Measurements from ENCODE around the gene EHD4.

The EHD4 gene

DNA sequence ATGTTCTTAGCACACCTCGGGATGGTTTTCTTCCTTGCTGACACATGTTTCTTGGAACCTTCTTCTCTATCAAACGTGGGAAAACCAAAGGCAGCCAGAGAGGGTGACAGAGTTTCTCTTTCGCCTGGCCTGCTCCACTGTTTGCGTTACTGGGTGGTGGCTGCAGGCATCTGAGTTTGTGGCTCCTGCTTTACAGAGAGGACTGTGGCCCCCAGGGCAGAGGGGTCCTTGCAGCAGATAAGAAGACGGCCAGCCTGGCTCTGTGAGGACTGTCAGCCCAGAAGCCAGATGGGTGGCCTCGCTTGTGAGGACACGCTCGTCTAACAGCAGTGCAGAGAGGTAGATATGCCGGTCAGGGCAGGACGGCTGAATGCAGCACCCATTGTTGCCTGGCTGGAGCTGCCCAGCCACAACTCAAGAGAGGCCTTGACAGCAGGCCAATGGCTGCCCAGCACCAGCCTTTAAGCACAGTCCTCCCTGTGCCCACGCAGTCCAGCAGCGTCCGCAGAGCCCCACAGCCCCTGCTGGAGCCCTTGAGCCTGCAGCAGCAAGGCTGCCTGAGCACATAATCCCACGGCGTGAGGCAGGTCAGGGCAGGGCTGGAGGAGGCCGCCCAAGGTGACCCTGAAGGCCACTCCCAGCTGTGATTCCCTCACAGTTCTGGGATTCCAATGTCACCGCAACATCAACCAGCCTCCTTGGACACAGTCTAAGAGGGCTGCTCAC, 63.5 kb downstream of the EHD4 start:
- no peak overlapping the region for H3K4me2 ChIP-seq (ENCODE audit: low read length)
- peaks cover 8% of the 10 kb centered on the region for H3K9me3 ChIP-seq (ENCODE audit: low read length)
- H3K27ac ChIP-seq (ENCODE audit: low read depth, low read length, poor library complexity, severe bottlenecking) = no peak overlapping the region
- H3K79me2 ChIP-seq (ENCODE audit: insufficient read depth, low read length) = no peaks in the 10 kb centered on the region
- no peak overlapping the region for H3K4me3 ChIP-seq (ENCODE audit: low read depth, low read length, poor library complexity, severe bottlenecking)
- no peaks in the 10 kb centered on the region for H3K9me2 ChIP-seq (ENCODE audit: low read depth, low read length)
- H3K27me3 ChIP-seq (ENCODE audit: insufficient read depth, low read length) = no peaks in the 10 kb centered on the region
- H3F3A ChIP-seq (ENCODE audit: insufficient read depth, low read length) = no peaks in the 10 kb centered on the region
- H3K36me3 ChIP-seq (ENCODE audit: insufficient read depth, low read length) = peaks cover 19% of the 10 kb centered on the region
- no peaks in the 10 kb centered on the region for H4K20me1 ChIP-seq (ENCODE audit: insufficient read depth, low read length)
- H3K9ac ChIP-seq (ENCODE audit: low read length) = no peak overlapping the region
- no peaks in the 10 kb centered on the region for H3K4me1 ChIP-seq (ENCODE audit: insufficient read depth, low read length, severe bottlenecking)
- H2AFZ ChIP-seq (ENCODE audit: low read length) = no peak overlapping the region
- TF ChIP-seq EZH2 (IDR thresholded peaks at IDR 0.05; ENCODE audit: borderline replicate concordance, low read length) = no peak
- TF ChIP-seq, protein P1, sequence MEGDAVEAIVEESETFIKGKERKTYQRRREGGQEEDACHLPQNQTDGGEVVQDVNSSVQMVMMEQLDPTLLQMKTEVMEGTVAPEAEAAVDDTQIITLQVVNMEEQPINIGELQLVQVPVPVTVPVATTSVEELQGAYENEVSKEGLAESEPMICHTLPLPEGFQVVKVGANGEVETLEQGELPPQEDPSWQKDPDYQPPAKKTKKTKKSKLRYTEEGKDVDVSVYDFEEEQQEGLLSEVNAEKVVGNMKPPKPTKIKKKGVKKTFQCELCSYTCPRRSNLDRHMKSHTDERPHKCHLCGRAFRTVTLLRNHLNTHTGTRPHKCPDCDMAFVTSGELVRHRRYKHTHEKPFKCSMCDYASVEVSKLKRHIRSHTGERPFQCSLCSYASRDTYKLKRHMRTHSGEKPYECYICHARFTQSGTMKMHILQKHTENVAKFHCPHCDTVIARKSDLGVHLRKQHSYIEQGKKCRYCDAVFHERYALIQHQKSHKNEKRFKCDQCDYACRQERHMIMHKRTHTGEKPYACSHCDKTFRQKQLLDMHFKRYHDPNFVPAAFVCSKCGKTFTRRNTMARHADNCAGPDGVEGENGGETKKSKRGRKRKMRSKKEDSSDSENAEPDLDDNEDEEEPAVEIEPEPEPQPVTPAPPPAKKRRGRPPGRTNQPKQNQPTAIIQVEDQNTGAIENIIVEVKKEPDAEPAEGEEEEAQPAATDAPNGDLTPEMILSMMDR (IDR thresholded peaks at IDR 0.05; ENCODE audit: low read length) = no peak

DNA sequence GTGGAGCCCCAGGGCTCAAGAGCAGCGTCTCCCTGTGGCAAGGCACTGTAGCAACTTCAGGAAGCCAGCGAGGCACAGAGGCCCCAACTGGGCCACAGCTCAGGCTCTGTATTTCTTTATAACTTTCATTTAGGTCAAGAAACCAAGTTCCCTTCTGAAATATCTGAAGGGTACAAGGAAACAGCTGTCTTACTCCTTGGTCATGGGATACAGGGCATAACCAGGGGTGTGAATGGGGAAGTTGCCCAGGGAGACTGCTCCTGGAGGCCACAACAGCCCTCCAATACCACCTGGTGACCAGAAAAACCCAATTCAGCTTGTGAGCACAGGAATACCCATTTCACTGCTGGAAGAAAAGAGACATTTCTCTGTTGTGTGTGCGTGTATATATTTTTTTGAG, 65.2 kb downstream of the EHD4 start:
- H3K27ac ChIP-seq (ENCODE audit: low read depth, low read length, poor library complexity, severe bottlenecking) = no peak overlapping the region
- no peaks in the 10 kb centered on the region for H3F3A ChIP-seq (ENCODE audit: insufficient read depth, low read length)
- H2AFZ ChIP-seq (ENCODE audit: low read length) = no peak overlapping the region
- no peaks in the 10 kb centered on the region for H3K79me2 ChIP-seq (ENCODE audit: insufficient read depth, low read length)
- no peak overlapping the region for H3K4me2 ChIP-seq (ENCODE audit: low read length)
- no peak overlapping the region for H3K4me3 ChIP-seq (ENCODE audit: low read depth, low read length, poor library complexity, severe bottlenecking)
- H3K27me3 ChIP-seq (ENCODE audit: insufficient read depth, low read length) = no peaks in the 10 kb centered on the region
- no peaks in the 10 kb centered on the region for H4K20me1 ChIP-seq (ENCODE audit: insufficient read depth, low read length)
- TF ChIP-seq EZH2 (IDR thresholded peaks at IDR 0.05; ENCODE audit: borderline replicate concordance, low read length) = no peak
- TF ChIP-seq, protein P1 (IDR thresholded peaks at IDR 0.05; ENCODE audit: low read length) = no peak
- H3K9me2 ChIP-seq (ENCODE audit: low read depth, low read length) = no peaks in the 10 kb centered on the region
- H3K4me1 ChIP-seq (ENCODE audit: insufficient read depth, low read length, severe bottlenecking) = no peaks in the 10 kb centered on the region
- H3K9ac ChIP-seq (ENCODE audit: low read length) = no peak overlapping the region
- H3K36me3 ChIP-seq (ENCODE audit: insufficient read depth, low read length) = peaks cover 19% of the 10 kb centered on the region
- peaks cover 8% of the 10 kb centered on the region for H3K9me3 ChIP-seq (ENCODE audit: low read length)

DNA sequence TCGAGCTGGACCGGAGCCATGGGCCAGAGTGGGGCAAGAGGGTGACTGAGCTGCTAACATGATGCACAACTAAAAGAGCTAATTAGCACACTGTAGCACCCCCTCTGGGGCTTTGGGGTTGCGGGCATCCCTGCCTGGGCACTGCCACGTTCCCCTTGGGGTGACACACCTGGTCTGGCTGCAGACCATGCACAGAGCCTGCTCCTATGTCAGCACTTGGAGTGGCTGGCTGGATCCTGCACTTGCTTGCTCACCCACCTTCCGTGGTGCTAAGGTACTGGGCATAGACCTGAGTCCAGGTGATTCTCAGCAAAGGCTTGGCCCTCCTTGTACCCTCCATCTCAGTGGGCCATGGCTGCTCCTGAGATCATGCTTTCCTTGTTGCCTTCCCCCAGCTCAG, 65.7 kb downstream of the EHD4 start:
- Histone ChIP-seq H3K4me3 (ENCODE audit: low read depth, low read length, poor library complexity, severe bottlenecking) (no peak overlapping the region), H3K4me1 (ENCODE audit: insufficient read depth, low read length, severe bottlenecking) (no peaks in the 10 kb centered on the region), H4K20me1 (ENCODE audit: insufficient read depth, low read length) (no peaks in the 10 kb centered on the region), H2AFZ (ENCODE audit: low read length) (no peak overlapping the region), H3K4me2 (ENCODE audit: low read length) (no peak overlapping the region), H3K79me2 (ENCODE audit: insufficient read depth, low read length) (no peaks in the 10 kb centered on the region), H3K27ac (ENCODE audit: low read depth, low read length, poor library complexity, severe bottlenecking) (no peak overlapping the region), H3K9me2 (ENCODE audit: low read depth, low read length) (no peaks in the 10 kb centered on the region), H3K9ac (ENCODE audit: low read length) (no peak overlapping the region), H3K9me3 (ENCODE audit: low read length) (peaks cover 8% of the 10 kb centered on the region), H3K36me3 (ENCODE audit: insufficient read depth, low read length) (peaks cover 19% of the 10 kb centered on the region), H3F3A (ENCODE audit: insufficient read depth, low read length) (no peaks in the 10 kb centered on the region), H3K27me3 (ENCODE audit: insufficient read depth, low read length) (no peaks in the 10 kb centered on the region)
- TF ChIP-seq, protein P1 (IDR thresholded peaks at IDR 0.05; ENCODE audit: low read length) = no peak
- no peak for TF ChIP-seq EZH2 (IDR thresholded peaks at IDR 0.05; ENCODE audit: borderline replicate concordance, low read length)
